HepG2 (cell line): ENCODE results near the gene PBX1. TPM values are rescaled to one million over a fixed set of nuclear protein-coding genes. Genes with fewer than 3 reads are reported as not detected.

Source experiments
- ATAC-seq: fragments of 200-7000 bp; cut with Tn5 transposase; 3 replicates; pipeline ENCODE4 v1.9.1; 2020; ENCODE audit warnings: mild to moderate bottlenecking, moderate library complexity
- BruUV-seq: library from RNA; stranded (reverse); fragments of 400-500 nt; replicated peaks from 2 replicates; lab custom pipeline; 2021; lab: Mats Ljungman, UMichigan
- CTCF ChIA-PET: fragments of 300-600 bp; formaldehyde crosslinking; extraction: SDS; loops from one replicate; lab custom pipeline; 2021; ENCODE audit warnings: low total read pairs, inconsistent platforms, low intra/inter-chr PET ratio; lab: Yijun Ruan, JAX
- POLR2A ChIA-PET: fragments of 350-600 bp; sonication (Branson Sonifier 250); formaldehyde crosslinking; loops from one replicate; lab custom pipeline; 2020; ENCODE audit warnings: antibody characterized with exemption, inconsistent platforms; lab: Yijun Ruan, JAX
- DNase-seq: peaks from one replicate; pipeline ENCODE4 v3.0.0-alpha.2; 2015; ENCODE audit warnings: low spot score
- FAIRE-seq: peaks from 3 replicates; lab custom pipeline; 2011; peaks lifted over from hg19 to GRCh38; lab: Jason Lieb, UNC
- H2AFZ ChIP-seq: one replicate; pipeline ENCODE4 v1.6.1; 2011; ENCODE audit warnings: low read length, inconsistent platforms
- H3K27ac ChIP-seq: fragments of 300-600 bp; 3 replicates; pipeline ENCODE4 v1.8.0; 2011; ENCODE audit warnings: mixed run types, mild to moderate bottlenecking, mixed read lengths, low read length, inconsistent platforms; ENCODE audit not compliant: insufficient read depth; ENCODE audit errors: extremely low read length
- H3K27me3 ChIP-seq, 2 experiments: fragments of 200-600 bp in 1 of 2; 2 replicates in 1 of 2; 3 replicates in 1 of 2; pipeline versions ENCODE4 v1.6.0 to v1.8.0; 2011; ENCODE audit warnings: low read length in 2 of 2, mild to moderate bottlenecking in 2 of 2, moderate library complexity in 2 of 2, inconsistent platforms in 1 of 2; ENCODE audit not compliant: insufficient read depth in 2 of 2, control insufficient read depth in 1 of 2
- H3K36me3 ChIP-seq, 2 experiments: fragments of 200-600 bp in 1 of 2; replicated peaks in 1 of 2; 2 replicates in 1 of 2; 3 replicates in 1 of 2; pipeline versions ENCODE4 v1.5.1 to v1.8.0; 2011; ENCODE audit warnings: low read length in 2 of 2, inconsistent platforms in 1 of 2; ENCODE audit not compliant: insufficient read depth in 2 of 2, control insufficient read depth in 1 of 2
- H3K4me1 ChIP-seq: 2 replicates; pipeline ENCODE4 v1.5.1; 2012; ENCODE audit warnings: low read length, inconsistent platforms; ENCODE audit not compliant: insufficient read depth
- H3K4me2 ChIP-seq: 2 replicates; pipeline ENCODE4 v1.6.0; 2011; ENCODE audit warnings: low read depth, low read length, inconsistent platforms
- H3K4me3 ChIP-seq, 3 experiments: fragments of 200-600 bp in 1 of 3; sonication (generic), shearing (Covaris generic) in 1 of 3; replicated peaks in 1 of 3; 2 replicates each; pipeline ENCODE4 v1.5.1; 2011 to 2016; ENCODE audit warnings: low read length in 3 of 3, inconsistent platforms in 2 of 3, low read depth in 2 of 3, mild to moderate bottlenecking in 2 of 3, control low read depth in 1 of 3, mixed read lengths in 1 of 3; ENCODE audit not compliant: insufficient read depth in 1 of 3
- H3K79me2 ChIP-seq: one replicate; pipeline ENCODE4 v1.6.1; 2011; ENCODE audit warnings: low read length, inconsistent platforms; ENCODE audit not compliant: insufficient read depth
- H3K9ac ChIP-seq: 2 replicates; pipeline ENCODE4 v1.6.0; 2011; ENCODE audit warnings: mild to moderate bottlenecking, low read depth, low read length, inconsistent platforms; ENCODE audit not compliant: insufficient read depth
- H3K9me3 ChIP-seq: 2 replicates; pipeline ENCODE4 v1.5.1; 2012; ENCODE audit warnings: mild to moderate bottlenecking, low read length
- H4K20me1 ChIP-seq: 2 replicates; pipeline ENCODE4 v1.6.0; 2011; ENCODE audit warnings: inconsistent platforms, mild to moderate bottlenecking, low read length, moderate library complexity; ENCODE audit not compliant: insufficient read depth
- DMAP1 ChIP-seq: IDR thresholded peaks from 2 replicates; pipeline ENCODE4 v1.6.1; 2016
- GLMP ChIP-seq: sonication (generic); formaldehyde crosslinking; IDR thresholded peaks from 2 replicates; pipeline ENCODE4 v1.9.0; 2021; ENCODE audit warnings: missing genetic modification reagents, mild to moderate bottlenecking, borderline replicate concordance
- HIC2 ChIP-seq: sonication (generic); formaldehyde crosslinking; IDR thresholded peaks from 2 replicates; pipeline ENCODE4 v1.9.0; 2022; ENCODE audit warnings: low read depth, missing genetic modification reagents
- HNF4A ChIP-seq: sonication (generic); formaldehyde crosslinking; IDR thresholded peaks from 2 replicates; pipeline ENCODE4 v1.4.0; 2020; ENCODE audit warnings: missing genetic modification reagents
- JDP2 ChIP-seq: sonication (generic); formaldehyde crosslinking; IDR thresholded peaks from 2 replicates; pipeline ENCODE4 v1.8.1; 2022; ENCODE audit warnings: missing genetic modification reagents, borderline replicate concordance
- KDM5B ChIP-seq: sonication (generic); formaldehyde crosslinking; IDR thresholded peaks from 2 replicates; pipeline ENCODE4 v1.4.0; 2020; ENCODE audit warnings: missing genetic modification reagents, mild to moderate bottlenecking, borderline replicate concordance
- PATZ1 ChIP-seq: sonication (generic); formaldehyde crosslinking; IDR thresholded peaks from 2 replicates; pipeline ENCODE4 v1.4.0; 2020; ENCODE audit warnings: missing genetic modification reagents
- SUZ12 ChIP-seq: fragments of 150-350 bp; IDR thresholded peaks from 2 replicates; pipeline ENCODE4 v1.6.1; 2014; ENCODE audit warnings: low read depth, low read length
- UBTF ChIP-seq: sonication (generic); formaldehyde crosslinking; IDR thresholded peaks from 2 replicates; pipeline ENCODE4 v1.4.0; 2020; ENCODE audit warnings: mild to moderate bottlenecking, missing genetic modification reagents
- YEATS2 ChIP-seq: sonication (generic); formaldehyde crosslinking; IDR thresholded peaks from 2 replicates; pipeline ENCODE4 v1.4.0; 2020; ENCODE audit warnings: missing genetic modification reagents, borderline replicate concordance
- ZMYM3 ChIP-seq: sonication (generic); formaldehyde crosslinking; IDR thresholded peaks from 2 replicates; pipeline ENCODE4 v1.5.1; 2020; ENCODE audit warnings: mild to moderate bottlenecking, missing genetic modification reagents
- ZNF644 ChIP-seq: IDR thresholded peaks from 2 replicates; pipeline ENCODE4 v1.6.1; 2016; ENCODE audit warnings: low read depth
- ZNF761 ChIP-seq: sonication (generic); formaldehyde crosslinking; conservative IDR thresholded peaks from 2 replicates; pipeline ENCODE4 v1.4.0; 2020; ENCODE audit warnings: mild to moderate bottlenecking, missing genetic modification reagents
- ZNF883 ChIP-seq: sonication (generic); formaldehyde crosslinking; IDR thresholded peaks from 2 replicates; pipeline ENCODE4 v1.5.1; 2020; ENCODE audit warnings: mild to moderate bottlenecking, missing genetic modification reagents; ENCODE audit errors: not compliant biosample characterization
- ZSCAN30 ChIP-seq: sonication (generic); formaldehyde crosslinking; IDR thresholded peaks from 2 replicates; pipeline ENCODE4 v1.5.0; 2020; ENCODE audit warnings: mild to moderate bottlenecking, missing genetic modification reagents
- WGBS: methylation state at CpG from one replicate; pipeline ENCODE4 v1.1.6; 2017; ENCODE audit warnings: low lambda C conversion rate; 5-methylcytosine and 5-hydroxymethylcytosine counted together
- in situ Hi-C: cut with HindIII; loops from 2 replicates; pipeline ENCODE4 v1.10.0; 2017; ENCODE audit warnings: low pct_unique_long_range_greater_than_20kb; ENCODE audit not compliant: extremely low pct_ligation_motif_present
- intact Hi-C: fragments of 100-400 bp; cut with micrococcal nuclease; formaldehyde crosslinking; loops from one replicate; pipeline ENCODE4 v1.10.0; 2022; ENCODE audit not compliant: unreplicated experiment
- polyA plus RNA-seq, 8 experiments: library from polyadenylated mRNA; depleted of rRNA in 3 of 8; stranded (reverse) in 7 of 8; unstranded in 1 of 8; fragments of >200 nt; fragmentation: Illumina TruSeq in 4 of 8; extraction: Trizol in 4 of 8; gene quantifications; 2 replicates each; pipeline versions ENCODE4 v1.2.1 to v1.2.3, GENCODE V29; 2011 to 2016; ENCODE audit warnings: low read depth in 4 of 8, missing spikeins in 1 of 8, mixed read lengths in 1 of 8; ENCODE audit not compliant: insufficient read depth in 1 of 8
- total RNA-seq, 5 experiments: library from RNA; depleted of rRNA; stranded (reverse); fragments of >200 nt; fragmentation: Illumina TruSeq; extraction: Trizol; gene quantifications; 2 replicates each; pipeline ENCODE4 v1.2.3, GENCODE V29; 2016; ENCODE audit warnings: low read depth in 1 of 5
- TF ChIP-seq, protein P1 (sequence below): sonication (generic); formaldehyde crosslinking; IDR thresholded peaks from 2 replicates; pipeline ENCODE4 v1.5.0; 2020; ENCODE audit warnings: missing genetic modification reagents

Gene PBX1
- total and polyA plus RNA-seq, 2 of the 13 experiments (the other 11 are each of a cell fraction or from before 2014, with no cell fraction given) = 0.24 TPM; not detected in 1

DNA sequence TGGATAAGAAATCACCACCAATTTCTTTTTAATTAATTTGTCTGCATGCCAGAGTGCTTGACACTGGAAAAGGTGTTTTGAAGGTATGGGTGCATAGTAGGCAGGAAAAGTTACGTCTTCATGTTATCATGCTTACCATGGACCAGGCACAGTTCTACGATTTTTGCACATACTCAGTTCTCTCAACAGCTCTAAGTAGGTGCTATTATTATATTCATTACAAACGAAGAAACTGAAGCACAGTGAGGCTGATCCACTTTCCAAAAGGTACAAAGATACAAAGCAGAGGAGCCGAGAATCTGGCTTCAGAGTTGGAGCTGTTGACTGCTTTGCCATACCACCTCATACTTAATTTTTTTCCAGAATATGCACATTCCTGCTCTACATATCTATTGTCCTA, 306.4 kb downstream of the PBX1 start:
- no peaks in the 10 kb centered on the region for H3K36me3 ChIP-seq
- intact Hi-C loops (no loop called here), in situ Hi-C loops (no loop called here)
- no peaks in the 10 kb centered on the region for H4K20me1 ChIP-seq
- CTCF ChIA-PET = no interaction called here
- ATAC-seq (no peak), FAIRE-seq (no peak), DNase-seq (no peak)
- no peaks in the 10 kb centered on the region for H3K4me1 ChIP-seq
- no peak overlapping the region for H2AFZ ChIP-seq
- no peak overlapping the region for H3K4me3 ChIP-seq
- no peaks in the 10 kb centered on the region for H3K9me3 ChIP-seq
- no peaks in the 10 kb centered on the region; a peak in 1 of 5 replicates for H3K27me3 ChIP-seq
- POLR2A ChIA-PET = no interaction called here
- BruUV-seq = no TSS peak
- H3K27ac ChIP-seq = no peak overlapping the region
- WGBS = 2% methylated on average over 4 of the region's 4 CpGs
- no peaks in the 10 kb centered on the region for H3K79me2 ChIP-seq
- H3K9ac ChIP-seq = no peak overlapping the region
- TF ChIP-seq, protein P1, sequence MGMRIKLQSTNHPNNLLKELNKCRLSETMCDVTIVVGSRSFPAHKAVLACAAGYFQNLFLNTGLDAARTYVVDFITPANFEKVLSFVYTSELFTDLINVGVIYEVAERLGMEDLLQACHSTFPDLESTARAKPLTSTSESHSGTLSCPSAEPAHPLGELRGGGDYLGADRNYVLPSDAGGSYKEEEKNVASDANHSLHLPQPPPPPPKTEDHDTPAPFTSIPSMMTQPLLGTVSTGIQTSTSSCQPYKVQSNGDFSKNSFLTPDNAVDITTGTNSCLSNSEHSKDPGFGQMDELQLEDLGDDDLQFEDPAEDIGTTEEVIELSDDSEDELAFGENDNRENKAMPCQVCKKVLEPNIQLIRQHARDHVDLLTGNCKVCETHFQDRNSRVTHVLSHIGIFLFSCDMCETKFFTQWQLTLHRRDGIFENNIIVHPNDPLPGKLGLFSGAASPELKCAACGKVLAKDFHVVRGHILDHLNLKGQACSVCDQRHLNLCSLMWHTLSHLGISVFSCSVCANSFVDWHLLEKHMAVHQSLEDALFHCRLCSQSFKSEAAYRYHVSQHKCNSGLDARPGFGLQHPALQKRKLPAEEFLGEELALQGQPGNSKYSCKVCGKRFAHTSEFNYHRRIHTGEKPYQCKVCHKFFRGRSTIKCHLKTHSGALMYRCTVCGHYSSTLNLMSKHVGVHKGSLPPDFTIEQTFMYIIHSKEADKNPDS (CRISPR knock-in tag) = no peak
- no peak for TF ChIP-seq JDP2 (CRISPR knock-in tag)
- TF ChIP-seq ZNF883 (CRISPR knock-in tag) = no peak
- TF ChIP-seq KDM5B (CRISPR knock-in tag) = no peak
- no peak for TF ChIP-seq HNF4A (CRISPR knock-in tag)
- TF ChIP-seq ZNF644 = no peak
- no peak for TF ChIP-seq ZMYM3 (CRISPR knock-in tag)
- no peak for TF ChIP-seq YEATS2 (CRISPR knock-in tag)
- TF ChIP-seq ZNF761 (CRISPR knock-in tag) = no peak
- no peak for TF ChIP-seq GLMP (CRISPR knock-in tag)
- TF ChIP-seq HIC2 = no peak
- TF ChIP-seq PATZ1 (CRISPR knock-in tag) = no peak
- TF ChIP-seq DMAP1 (CRISPR knock-in tag) = no peak
- no peak for TF ChIP-seq ZSCAN30
- no peak for TF ChIP-seq UBTF (CRISPR knock-in tag)
- no peak for TF ChIP-seq SUZ12
- H3K4me2 ChIP-seq = no peak overlapping the region
